ENCODE measurements around the gene ZNF423. TPM values are rescaled to one million over a fixed set of nuclear protein-coding genes. Genes with fewer than 3 reads are reported as not detected.

Gene ZNF423
- total RNA-seq, 6 experiments from 2014 or later, result not detected

DNA sequence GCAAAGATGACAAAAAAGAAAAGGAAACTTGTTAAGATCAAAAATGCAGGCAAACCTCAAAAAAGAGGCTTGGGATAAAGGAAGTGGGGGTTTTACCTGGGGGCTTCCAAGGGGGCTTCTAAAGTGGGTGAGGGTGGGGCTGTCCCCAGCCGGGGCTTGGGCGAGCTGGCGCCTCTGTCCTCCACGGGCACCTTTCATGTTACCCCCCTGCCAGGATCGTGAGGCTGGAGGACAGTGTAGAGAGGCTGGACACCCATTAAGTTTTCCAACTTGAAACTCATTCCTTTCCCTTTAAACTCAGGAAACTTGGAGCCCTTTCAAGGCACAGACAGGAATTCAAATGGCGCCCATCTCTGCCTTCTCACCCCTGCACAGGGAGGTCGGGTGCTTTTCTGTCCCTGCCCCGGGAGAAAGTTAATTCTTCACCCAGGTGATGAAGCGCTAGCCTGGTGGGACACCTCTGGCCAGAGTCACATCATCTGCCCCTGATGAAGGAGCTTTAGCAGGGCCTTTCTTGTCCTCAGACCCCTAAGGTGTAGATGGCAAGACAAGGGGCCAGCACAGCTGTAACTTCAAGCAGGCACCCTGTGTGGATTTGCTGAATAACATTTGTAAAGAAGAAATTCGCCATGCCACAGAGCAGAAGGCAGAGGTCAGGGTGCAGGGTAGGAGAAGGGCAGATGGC lies 395.0 kb downstream of the ZNF423 start:
- Mint-ChIP-seq H3K4me3 (no peak overlapping the region), H3K9me3 (peaks cover 33% of the 10 kb centered on the region), H3K36me3 (ENCODE audit: low read depth) (peaks cover 4% of the 10 kb centered on the region; the same call in 1 of the 2 replicates), H3K4me1 (ENCODE audit: low read depth) (no peaks in the 10 kb centered on the region), H3K27me3 (ENCODE audit: insufficient read depth) (peaks cover 3% of the 10 kb centered on the region; the same call in 1 of the 2 replicates), H3K27ac (no peak overlapping the region)
- TF ChIP-seq, protein P1, sequence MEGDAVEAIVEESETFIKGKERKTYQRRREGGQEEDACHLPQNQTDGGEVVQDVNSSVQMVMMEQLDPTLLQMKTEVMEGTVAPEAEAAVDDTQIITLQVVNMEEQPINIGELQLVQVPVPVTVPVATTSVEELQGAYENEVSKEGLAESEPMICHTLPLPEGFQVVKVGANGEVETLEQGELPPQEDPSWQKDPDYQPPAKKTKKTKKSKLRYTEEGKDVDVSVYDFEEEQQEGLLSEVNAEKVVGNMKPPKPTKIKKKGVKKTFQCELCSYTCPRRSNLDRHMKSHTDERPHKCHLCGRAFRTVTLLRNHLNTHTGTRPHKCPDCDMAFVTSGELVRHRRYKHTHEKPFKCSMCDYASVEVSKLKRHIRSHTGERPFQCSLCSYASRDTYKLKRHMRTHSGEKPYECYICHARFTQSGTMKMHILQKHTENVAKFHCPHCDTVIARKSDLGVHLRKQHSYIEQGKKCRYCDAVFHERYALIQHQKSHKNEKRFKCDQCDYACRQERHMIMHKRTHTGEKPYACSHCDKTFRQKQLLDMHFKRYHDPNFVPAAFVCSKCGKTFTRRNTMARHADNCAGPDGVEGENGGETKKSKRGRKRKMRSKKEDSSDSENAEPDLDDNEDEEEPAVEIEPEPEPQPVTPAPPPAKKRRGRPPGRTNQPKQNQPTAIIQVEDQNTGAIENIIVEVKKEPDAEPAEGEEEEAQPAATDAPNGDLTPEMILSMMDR (IDR thresholded peaks at IDR 0.05), result no peak
- DNase-seq, result no peak

DNA sequence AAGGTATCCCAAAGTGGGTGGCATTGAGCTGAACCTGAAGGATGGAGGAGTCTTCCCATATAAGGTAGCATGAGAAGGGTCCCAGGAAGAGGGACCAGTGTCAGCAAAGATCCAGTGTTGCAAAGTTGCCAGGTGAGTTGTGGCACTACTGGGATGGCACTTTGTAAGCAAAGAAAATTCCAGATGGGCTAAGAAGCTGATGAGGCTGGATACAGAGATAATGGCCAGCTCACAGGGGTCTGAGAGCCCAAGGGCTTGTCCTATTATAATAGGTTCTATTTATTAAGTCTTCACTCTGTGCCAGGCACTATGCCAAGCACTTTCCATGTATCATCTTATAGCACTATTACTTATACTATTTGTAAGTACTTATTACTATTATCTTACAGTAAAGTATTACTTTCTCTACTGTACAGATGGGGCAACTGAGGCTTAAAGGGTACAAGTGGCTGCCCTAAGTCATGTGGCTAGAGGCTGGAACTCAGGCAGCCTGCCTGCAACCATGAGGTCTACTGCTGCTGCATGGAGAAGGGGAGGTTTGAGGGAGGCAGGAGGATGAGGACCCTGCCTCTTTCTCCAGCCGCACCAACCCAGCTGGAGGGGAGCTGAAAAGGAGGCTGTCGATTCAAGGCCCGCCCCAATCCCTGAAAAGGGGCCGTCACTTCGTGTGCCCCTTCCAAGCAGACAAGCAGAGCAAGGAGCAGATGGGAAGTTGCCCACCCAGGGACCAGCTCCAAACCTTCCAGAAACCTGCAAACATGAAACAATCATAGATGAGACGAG lies 395.8 kb downstream of the ZNF423 start:
- no peaks in the 10 kb centered on the region for H3K4me1 Mint-ChIP-seq (ENCODE audit: low read depth)
- H3K27me3 Mint-ChIP-seq (ENCODE audit: insufficient read depth), result peaks cover 3% of the 10 kb centered on the region; the same call in 1 of the 2 replicates
- H3K9me3 Mint-ChIP-seq, result peaks cover 37% of the 10 kb centered on the region
- DNase-seq, result no peak
- H3K36me3 Mint-ChIP-seq (ENCODE audit: low read depth), result peaks cover 4% of the 10 kb centered on the region; the same call in 1 of the 2 replicates
- H3K4me3 Mint-ChIP-seq, result no peak overlapping the region
- TF ChIP-seq, protein P1 (IDR thresholded peaks at IDR 0.05), result no peak
- no peak overlapping the region for H3K27ac Mint-ChIP-seq

DNA sequence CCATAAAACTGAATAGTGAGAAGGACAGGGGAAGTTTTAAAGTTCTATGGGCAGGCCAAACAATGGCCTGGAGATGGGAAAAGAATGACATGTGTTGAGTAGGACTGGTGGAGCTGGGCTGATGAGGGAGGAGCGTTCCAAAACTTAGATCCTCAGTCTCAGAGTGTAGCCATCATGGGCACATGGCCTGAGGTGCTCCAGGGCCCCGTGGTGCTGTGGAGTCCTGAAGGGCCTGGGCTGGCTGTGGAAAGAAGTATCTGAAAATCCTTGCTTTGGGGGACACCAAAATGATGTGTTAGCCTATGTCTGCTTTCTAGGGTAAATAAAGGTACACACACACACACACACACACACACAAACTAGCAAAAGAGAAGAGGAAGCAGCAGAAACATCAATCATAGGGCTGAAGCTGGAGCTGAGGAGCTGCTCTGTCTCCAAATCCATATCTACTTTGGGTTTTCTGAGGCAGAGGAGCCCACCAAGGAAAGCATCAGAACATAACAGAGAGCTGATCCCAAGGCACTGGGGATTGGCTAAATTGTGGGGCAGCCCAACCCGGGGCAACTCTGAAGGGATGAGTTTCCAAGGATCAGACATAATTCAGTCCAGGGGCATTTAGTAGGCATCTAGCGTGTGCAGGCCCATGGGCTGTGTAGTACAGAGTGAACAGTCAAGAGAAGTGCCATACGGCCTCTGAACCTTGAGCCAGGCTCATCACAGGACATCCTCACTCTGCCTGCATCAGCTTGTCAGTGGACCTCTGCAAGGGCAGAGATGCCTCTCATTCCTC lies 397.1 kb downstream of the ZNF423 start:
- TF ChIP-seq, protein P1 (IDR thresholded peaks at IDR 0.05), result no peak
- H3K36me3 Mint-ChIP-seq (ENCODE audit: low read depth), result peaks cover 4% of the 10 kb centered on the region; the same call in 1 of the 2 replicates
- no peaks in the 10 kb centered on the region for H3K4me1 Mint-ChIP-seq (ENCODE audit: low read depth)
- no peak for DNase-seq
- H3K27me3 Mint-ChIP-seq (ENCODE audit: insufficient read depth), result peaks cover 2% of the 10 kb centered on the region; the same call in 1 of the 2 replicates
- no peak overlapping the region for H3K27ac Mint-ChIP-seq
- H3K9me3 Mint-ChIP-seq, result peaks cover 38% of the 10 kb centered on the region
- H3K4me3 Mint-ChIP-seq, result no peak overlapping the region

DNA sequence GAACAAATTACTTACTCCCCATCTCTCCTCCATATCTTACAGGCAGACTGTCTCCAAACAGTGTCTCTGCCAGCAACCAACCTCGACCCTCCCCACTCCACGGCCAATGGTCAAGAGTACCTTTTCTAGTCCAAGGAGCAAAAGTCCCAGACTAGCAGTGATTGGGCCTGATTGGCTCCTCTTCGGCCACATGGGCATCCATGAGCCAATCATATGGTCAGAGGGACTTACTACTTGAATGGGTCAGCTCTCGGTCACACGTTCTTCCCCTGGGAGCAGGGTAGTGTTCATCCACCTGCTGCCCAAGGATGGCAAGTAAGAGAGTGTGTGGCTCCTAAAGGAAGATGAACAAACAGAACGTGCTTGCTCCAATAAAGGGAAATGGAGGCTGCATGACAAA lies 397.7 kb downstream of the ZNF423 start:
- Mint-ChIP-seq H3K4me1 (ENCODE audit: low read depth) (no peaks in the 10 kb centered on the region), H3K4me3 (no peak overlapping the region), H3K27ac (no peak overlapping the region), H3K27me3 (ENCODE audit: insufficient read depth) (peaks cover 2% of the 10 kb centered on the region; the same call in 1 of the 2 replicates), H3K36me3 (ENCODE audit: low read depth) (peaks cover 4% of the 10 kb centered on the region; the same call in 1 of the 2 replicates), H3K9me3 (peaks cover 42% of the 10 kb centered on the region)
- no peak for DNase-seq
- TF ChIP-seq, protein P1 (IDR thresholded peaks at IDR 0.05), result no peak

DNA sequence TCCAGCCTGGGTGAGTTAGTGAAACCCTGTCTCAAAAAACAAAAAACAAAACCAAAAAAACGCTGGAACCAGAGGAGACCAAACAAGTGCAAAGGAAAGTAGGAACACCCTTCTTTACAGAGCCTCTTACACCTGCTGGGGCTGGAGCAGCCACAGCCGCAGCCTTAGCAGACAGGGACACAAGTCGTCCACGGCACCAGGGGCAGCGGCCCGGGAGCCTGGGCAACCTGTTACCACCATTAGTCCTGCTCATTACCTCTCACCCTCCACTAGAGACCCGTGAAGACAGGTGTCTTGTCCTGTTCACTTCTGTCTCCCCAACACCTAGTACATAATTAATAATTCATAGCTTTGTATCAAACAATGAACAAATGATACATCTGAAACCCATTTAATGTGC lies 398.7 kb downstream of the ZNF423 start:
- peaks cover 34% of the 10 kb centered on the region for H3K9me3 Mint-ChIP-seq
- no peak overlapping the region for H3K4me3 Mint-ChIP-seq
- DNase-seq, result no peak
- peaks cover 2% of the 10 kb centered on the region; the same call in 1 of the 2 replicates for H3K27me3 Mint-ChIP-seq (ENCODE audit: insufficient read depth)
- H3K36me3 Mint-ChIP-seq (ENCODE audit: low read depth), result peaks cover under 1% of the 10 kb centered on the region; the same call in 1 of the 2 replicates
- H3K27ac Mint-ChIP-seq, result no peak overlapping the region
- TF ChIP-seq, protein P1 (IDR thresholded peaks at IDR 0.05), result no peak
- H3K4me1 Mint-ChIP-seq (ENCODE audit: low read depth), result no peaks in the 10 kb centered on the region
